GM12801 (cell line): ENCODE data around the gene TMEM131.

Source experiments
- CTCF ChIP-seq: IDR thresholded peaks from one replicate; pipeline ENCODE4 v1.5.1; 2011; ENCODE audit warnings: control low read depth; ENCODE audit not compliant: insufficient read length; ENCODE audit errors: extremely low read depth

TMEM131 gene

GRCh38 chr2:97749581-97749980 is 246.2 kb downstream of the TMEM131 start:
- no peak for TF ChIP-seq CTCF

- TF ChIP-seq CTCF, result no peak
These were observed 248.0 kb downstream of the TMEM131 start for GRCh38 chr2:97747716-97748115.

GRCh38 chr2:97747285-97747684 is 248.5 kb downstream of the TMEM131 start:
- TF ChIP-seq CTCF, result no peak

- TF ChIP-seq CTCF, result no peak
These were observed 250.1 kb downstream of the TMEM131 start for GRCh38 chr2:97745474-97746174.

GRCh38 chr2:97743913-97744312 is 251.8 kb downstream of the TMEM131 start:
- TF ChIP-seq CTCF, result no peak

GRCh38 chr2:97742381-97742847 is 253.3 kb downstream of the TMEM131 start:
- TF ChIP-seq CTCF, result no peak

GRCh38 chr2:97741686-97742085 is 254.1 kb downstream of the TMEM131 start:
- TF ChIP-seq CTCF, result no peak

- no peak for TF ChIP-seq CTCF
These were observed 254.5 kb downstream of the TMEM131 start for GRCh38 chr2:97741251-97741650.
